ENCODE measurements around the gene MRC2.
"Not testable (repeated sequence)": the region's sequence is repeated elsewhere in the genome, so short reads cannot be mapped to it uniquely, and the experiment has no call there.

The MRC2 gene, protein sequence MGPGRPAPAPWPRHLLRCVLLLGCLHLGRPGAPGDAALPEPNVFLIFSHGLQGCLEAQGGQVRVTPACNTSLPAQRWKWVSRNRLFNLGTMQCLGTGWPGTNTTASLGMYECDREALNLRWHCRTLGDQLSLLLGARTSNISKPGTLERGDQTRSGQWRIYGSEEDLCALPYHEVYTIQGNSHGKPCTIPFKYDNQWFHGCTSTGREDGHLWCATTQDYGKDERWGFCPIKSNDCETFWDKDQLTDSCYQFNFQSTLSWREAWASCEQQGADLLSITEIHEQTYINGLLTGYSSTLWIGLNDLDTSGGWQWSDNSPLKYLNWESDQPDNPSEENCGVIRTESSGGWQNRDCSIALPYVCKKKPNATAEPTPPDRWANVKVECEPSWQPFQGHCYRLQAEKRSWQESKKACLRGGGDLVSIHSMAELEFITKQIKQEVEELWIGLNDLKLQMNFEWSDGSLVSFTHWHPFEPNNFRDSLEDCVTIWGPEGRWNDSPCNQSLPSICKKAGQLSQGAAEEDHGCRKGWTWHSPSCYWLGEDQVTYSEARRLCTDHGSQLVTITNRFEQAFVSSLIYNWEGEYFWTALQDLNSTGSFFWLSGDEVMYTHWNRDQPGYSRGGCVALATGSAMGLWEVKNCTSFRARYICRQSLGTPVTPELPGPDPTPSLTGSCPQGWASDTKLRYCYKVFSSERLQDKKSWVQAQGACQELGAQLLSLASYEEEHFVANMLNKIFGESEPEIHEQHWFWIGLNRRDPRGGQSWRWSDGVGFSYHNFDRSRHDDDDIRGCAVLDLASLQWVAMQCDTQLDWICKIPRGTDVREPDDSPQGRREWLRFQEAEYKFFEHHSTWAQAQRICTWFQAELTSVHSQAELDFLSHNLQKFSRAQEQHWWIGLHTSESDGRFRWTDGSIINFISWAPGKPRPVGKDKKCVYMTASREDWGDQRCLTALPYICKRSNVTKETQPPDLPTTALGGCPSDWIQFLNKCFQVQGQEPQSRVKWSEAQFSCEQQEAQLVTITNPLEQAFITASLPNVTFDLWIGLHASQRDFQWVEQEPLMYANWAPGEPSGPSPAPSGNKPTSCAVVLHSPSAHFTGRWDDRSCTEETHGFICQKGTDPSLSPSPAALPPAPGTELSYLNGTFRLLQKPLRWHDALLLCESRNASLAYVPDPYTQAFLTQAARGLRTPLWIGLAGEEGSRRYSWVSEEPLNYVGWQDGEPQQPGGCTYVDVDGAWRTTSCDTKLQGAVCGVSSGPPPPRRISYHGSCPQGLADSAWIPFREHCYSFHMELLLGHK (N-terminal part only)

DNA sequence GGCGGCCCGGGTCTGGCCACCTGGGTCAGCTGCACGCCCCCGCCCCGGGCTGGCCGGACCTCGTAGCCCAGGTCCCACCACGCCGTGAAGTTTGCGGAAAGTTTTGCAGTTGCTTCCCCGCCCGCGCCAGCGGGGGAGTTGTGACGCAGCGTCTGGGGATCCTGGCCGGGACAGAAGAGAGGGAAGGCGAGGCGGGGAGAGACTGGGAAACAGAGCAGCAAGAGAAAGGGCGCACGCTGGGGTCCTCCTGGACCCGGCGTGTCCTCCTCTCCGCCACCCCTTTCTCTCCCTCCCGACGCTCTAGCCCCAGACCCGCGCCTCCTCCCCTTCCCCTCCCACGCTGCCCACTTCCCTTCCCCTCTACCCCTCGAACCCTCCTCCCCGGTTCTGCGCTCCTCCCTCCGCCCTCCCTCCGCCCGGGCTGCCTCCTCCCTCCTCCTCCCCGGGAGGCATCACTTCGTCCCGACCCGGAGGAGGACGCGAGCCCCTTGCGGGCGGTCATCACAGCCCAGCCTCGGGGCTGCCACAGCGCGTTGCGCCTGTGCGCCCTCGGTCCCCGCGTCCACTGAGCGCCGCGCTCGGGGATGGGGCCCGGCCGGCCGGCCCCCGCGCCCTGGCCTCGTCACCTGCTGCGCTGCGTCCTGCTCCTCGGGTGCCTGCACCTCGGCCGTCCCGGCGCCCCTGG, at the start of gene MRC2:
Gene MRC2 (plus strand): TSS at position 452 of the 685 bp plus-strand sequence. CDS start 133 bp downstream, at position 585.
- DNase-seq: peak; percentile 53

DNA sequence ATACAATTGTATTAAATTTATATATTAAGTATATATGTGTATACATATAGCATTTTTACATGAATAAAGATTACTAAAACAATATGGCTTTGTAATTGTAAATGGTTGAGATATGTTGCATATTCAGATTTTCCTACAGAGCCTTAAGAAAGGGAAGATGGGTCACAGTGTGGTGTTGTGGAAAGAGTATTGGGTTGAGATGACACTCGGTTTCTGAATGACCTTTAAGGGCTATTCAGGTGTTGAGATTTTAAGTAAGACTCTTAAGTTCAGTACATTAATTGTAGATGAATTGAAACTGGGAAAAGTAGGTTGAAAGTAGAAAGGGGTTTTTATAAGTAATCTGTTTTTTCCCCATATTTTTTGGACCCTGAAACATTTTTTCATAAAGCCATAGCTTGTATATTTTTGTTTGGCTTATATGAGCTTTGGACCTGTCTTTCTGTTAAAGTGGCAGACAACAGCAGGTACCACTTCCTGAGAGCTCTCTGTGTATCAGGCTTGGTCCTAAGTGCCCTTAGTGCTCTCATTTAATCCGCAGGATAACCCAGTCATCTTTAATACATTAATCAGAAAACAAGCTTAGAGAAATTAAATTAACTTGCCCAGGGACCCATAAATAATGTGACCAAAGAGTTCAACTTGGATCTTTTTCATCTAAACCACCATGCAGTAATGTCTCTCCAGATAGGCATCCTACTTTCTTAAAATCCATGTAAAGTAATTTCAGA, 48.5 kb upstream of the MRC2 start:
- DNase-seq: no peak

DNA sequence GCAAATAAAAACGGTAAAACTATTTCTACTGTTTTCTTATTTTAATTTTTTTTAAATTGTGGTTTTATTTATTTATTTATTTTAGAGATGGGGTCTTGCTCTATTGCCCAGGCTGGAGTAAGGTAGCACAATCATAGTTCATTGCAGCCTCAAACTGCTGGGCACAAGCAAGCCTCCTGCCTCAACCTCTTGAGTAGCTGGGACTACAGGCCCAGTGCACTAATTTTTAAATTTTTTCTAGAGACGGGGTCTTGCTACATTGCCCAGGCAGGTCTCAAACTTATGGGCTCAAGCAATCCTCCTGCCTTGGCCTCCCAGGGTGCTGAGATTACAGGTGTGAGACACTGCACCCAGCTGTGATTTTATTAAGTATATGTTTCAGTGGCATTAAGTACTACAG, 46.5 kb upstream of the MRC2 start:
- DNase-seq: no peak

DNA sequence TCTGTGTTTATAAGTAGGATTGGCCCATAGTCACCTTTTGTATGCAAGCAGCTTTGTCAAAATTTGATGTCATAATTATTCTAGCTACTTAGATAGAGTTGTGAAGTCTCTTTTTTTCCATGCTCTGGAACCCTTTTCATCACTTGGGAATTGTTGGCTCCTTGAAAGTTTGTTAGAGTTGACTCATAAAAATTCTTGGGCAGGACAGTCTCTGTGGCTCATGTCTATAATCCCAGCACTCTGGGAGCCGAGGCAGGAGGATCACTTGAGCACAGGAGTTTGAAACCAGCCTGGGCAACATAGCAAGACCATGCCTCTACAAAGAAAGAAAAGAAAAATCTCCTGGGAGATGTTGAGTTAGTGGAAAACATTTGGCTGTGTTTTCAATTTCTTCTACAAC, 45.7 kb upstream of the MRC2 start:
- DNase-seq: no peak

DNA sequence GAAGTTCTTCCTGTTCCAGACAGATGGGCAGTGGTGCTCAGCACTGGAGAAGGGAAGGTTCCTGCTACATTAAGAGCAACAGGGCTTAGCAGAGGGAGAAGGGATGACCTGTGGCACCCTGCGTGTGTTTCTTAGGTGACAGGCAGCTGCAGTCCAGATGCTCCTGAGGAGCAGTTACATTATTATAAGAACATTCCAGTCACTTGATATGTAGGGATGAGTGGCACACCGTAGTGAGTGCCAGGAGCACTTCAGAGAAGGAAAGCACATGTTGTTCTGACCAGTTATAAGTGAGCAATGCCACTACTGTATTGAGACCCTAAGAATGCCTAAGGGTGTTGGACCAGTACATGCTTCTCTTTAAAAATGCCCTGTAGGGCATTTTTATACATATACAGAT, 39.9 kb upstream of the MRC2 start:
- no peak for DNase-seq

DNA sequence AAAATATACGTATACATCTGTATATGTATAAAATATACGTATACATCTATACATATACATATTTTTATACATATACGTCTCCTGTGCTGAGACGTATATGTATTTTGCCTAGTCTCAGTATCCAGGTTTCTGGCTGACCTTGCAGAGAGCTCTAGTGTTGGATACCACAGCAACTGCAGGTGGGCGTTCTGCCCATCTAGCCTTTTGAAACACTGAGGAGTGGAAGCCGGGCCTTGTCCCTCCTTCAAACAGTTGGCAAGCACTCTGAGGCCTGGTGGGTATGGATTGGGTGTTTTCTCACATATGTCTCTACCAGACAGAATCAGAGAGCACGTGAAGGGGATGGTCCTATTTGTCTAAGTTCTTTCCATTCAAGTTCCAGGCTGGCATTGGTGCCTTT, 39.4 kb upstream of the MRC2 start:
- DNase-seq: no peak

DNA sequence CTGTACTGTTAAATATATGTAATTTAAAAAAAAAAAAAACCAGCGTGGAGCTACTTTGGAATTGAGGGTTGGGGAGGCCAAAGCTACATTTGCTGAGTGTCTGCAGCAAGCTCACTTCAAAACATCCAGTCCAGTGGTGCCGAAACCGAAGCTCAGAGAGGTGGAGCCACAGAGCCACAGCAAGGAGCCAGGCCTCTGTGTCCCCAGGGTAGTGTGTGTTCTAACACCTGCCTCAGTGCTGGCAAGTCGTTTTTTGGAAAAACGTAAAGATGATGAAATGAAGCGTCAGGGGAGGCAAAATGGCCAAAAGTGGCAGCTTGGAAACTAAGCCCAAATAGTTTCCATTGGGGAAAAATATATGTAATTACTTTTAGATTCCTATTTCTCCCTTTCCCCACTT, 36.1 kb upstream of the MRC2 start:
- no peak for DNase-seq

DNA sequence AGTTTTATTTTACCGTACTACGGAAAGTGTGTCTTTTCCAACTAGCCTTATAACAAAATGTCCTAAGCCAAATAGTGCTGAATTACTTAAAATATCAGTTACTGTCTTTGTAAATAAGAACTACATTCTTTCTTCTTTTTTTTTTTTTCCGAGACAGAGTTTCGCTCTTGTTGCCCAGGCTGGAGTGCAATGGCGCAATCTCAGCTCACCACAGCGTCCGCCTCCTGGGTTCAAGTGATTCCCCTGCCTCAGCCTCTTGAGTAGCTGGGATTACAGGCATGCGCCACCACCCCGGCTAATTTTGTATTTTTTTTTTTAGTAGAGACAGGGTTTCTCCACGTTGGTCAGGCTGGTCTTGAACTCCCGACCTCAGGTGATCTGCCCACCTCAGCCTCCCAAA, 35.6 kb upstream of the MRC2 start:
- not testable (repeated sequence) for DNase-seq

DNA sequence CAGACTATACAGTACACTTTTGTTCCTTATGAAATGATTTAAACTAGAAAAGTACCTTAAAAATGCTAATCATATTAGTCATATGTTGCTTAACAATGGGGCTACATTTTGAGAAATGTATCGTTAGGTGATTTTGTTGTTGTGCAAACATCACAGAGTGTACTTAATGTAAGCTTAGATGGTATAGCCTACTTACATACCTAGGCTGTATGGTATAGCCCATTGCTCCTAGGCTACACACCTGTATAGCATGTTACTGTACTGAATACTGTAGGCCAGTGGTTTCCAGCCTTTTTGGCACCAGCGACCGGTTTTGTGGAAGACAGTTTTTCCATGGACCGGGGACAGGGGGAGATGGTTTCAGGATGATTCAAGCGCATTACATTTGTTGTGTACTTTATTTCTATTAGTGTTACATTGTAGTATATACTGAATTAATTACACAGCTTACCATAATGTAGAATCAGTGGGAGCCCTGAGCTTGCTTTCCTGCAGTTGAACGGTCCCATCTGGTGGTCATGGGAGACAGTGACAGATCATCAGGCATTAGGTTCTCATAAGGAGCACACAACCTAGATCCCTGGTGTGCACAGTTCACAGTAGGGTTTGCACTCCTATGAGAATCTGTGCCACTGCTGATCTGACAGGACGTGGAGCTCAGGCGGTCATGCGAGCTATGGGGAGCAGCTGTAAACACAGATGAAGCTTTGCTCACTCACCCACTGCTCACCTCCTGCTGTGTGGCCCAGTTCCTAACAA, 35.0 kb upstream of the MRC2 start:
- no peak for DNase-seq

DNA sequence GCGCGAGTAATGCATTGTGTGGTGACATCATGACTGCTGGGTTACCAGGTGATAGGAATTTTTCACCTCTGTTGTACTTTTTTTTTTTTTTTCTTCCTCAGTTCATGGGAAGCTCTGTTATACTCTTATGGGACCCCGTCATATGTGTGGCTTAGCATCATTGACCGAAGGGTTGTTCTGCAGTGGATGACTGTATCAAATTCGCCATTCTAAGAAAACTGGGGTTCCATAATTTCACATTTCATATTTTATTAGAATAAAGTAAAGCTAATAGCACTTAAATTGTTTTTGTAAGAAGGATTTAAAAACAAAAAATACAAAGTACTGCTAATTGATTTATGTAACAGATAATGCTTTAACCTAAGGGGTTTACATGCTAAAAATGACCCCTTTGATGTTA, 32.0 kb upstream of the MRC2 start:
- no peak for DNase-seq

DNA sequence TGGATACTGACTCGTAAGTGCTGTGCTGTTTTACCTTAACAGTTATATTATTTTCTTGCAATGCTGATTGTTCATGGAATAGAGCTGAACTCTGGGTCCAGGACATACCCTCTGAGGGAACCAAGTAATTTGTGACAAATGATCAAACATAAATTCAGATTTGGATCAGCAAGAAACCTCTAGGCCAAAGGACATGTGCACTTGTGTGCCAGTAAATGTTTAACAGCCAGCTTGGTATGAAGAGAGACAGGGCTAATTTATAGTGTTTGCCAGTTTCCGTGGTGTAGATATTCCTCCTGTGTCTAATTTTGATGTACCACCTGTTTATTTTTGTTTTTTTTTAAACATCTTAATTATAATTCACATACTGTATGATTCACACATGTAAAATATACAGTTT, 30.8 kb upstream of the MRC2 start:
- no peak for DNase-seq

DNA sequence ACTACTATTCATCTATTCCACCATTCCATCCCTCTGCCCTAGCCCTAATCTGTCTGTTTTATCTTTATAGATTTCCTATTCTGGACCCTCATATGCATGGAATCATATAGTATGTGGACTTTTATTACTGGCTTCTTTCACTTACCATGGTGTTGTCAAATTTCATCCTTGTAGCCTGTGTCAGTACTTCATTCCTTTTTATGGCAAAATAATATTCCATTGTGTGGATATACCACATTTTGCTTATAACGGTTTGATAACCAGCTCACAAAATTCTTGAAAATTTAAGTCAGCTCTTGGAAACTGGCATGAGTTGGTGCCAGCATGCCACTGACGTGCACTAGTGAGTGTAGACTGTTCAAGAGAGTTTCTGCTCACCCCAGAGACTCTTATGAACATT, 30.3 kb upstream of the MRC2 start:
- no peak for DNase-seq

DNA sequence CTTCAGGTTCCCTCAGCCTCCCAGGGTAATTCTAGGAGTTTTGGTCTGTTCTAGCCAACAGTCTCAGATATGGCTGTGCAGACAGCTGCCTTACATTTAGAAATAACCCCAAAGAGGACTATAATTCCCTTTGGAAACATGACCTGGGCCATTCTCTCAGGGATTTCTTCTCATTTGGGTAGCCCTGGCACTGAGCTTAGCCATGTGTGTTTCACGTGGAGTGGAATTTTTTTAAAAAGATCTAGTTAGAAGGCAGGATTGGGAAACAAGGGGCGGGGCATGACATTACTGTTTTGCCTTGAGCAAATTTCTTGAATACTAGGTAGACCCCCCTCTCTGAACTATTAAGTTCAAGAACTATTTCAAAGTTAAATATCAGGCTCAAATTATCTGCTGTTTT, 29.6 kb upstream of the MRC2 start:
- no peak for DNase-seq

DNA sequence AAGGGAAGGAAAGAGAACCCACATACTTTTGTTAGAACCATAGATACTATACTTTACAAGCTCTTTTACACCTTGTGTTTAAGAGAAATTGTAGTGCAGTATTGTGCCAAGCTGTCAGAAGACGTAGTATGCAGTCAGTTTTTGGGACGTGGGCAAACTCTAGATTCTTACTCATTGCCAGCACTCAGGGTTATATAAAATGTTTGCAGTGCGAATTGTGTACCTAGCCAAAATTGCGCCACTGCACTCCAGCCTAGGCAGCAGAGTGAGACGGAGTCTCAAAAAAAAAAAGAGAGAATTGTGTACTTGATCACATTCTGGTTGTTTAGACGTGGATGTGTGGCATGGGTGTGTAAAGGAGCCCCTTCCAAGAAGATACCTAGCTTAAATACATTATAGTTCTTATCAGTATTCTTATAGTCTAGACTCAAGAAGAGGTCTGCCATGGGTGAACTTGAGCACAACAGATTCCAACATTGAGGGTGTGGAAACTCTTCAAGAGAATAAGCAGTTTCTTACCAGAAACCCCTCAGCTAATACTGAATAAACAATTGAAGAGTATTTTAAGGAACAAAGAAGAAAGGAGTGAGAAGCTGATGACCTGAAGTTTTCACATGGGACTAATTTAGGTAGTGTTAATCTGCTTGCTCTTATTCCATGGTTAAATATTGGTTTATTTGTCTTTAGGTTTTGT, 27.4 kb upstream of the MRC2 start:
- DNase-seq: no peak

DNA sequence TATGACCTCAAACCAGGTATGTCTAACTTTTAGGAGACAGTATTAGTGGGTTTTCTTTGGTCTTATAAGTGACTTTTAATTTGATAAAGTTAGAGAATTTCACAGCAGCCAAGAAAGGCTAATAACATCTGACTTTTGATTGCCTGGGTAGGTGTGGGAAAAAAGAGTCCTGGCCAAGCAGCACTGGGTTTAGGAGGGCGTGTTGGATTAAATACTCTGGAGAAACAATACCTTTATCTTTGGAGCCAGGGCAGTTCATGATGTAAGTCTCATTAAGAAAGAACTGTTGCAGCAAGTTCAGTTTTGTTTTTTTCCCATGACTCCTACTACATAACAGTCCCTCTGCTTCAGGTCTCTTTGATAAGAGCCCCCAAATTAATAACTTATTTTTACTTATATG, 26.7 kb upstream of the MRC2 start:
- no peak for DNase-seq

DNA sequence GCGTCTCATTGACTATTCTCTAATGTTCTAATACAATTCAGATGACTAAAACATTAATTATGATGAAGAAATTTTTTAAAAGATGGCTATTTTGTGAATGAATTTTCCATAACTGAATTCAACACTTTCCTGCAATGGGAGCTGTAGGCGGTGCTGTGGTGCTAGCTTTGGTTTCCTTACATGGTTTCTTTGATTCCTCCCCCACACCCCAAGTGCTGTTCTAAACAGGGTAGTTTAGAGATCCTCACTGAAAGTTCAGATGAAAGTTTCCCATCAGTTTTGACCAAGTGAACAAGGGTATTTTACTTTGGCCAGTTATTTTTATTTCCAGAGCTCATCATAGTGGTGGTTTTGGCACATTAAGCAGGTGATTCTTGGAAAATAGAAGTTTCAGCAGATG, 26.0 kb upstream of the MRC2 start:
- no peak for DNase-seq

DNA sequence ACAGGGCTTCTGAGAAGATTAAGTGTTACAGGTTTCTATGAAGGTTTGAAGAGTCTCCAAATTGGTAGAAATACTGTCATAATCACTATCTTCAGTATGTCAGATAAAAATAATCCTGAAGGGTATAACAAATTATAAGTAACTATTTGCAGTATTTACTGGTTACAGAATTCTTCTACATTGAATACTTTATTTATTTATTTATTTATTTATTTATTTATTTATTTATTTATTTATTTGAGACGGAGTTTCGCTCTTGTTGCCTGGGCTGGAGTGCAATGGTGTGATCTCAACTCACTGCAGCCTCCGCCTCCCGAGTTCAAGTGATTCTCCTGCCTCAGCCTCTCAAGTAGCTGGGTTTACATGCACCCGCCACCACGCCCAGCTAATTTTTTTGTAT, 23.7 kb upstream of the MRC2 start:
- DNase-seq: not testable (repeated sequence)

DNA sequence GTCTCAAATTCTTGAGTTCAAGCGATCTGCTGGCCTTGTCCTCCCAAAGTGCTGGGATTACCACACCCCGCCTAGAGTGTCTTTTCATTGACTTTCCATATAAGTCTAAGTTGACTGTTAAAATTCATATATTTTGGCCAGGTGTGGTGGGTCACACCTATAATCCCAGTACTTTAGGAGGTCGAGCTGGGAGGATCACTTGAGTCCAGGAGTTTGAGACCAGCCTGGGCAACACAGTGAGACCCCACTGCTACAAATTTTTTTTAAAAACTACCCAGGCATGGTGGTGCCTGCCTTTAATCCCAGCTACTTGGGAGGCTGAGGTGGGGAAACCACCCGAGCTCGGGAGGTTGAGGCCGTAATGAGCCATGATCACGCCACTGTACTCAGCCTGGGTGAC, 21.9 kb upstream of the MRC2 start:
- no peak for DNase-seq

DNA sequence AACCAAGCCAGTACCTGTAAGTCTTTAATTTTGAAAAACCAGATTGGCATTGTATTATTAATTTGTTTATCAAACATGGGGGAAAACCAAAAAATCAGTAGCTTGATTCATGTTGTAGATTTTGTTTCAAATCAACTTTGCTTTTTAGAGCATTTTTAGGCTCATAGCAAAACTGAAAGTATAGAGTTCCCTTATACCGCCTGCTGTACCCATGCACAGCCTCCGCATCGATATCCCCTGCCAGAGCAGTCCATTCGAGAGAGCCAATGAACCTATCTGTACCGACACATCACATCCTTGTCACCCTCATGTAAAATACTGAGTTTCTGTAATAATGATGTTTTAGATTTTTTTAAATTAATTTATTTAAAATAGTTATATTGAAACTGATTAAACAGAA, 16.2 kb upstream of the MRC2 start:
- DNase-seq: peak; percentile 68

DNA sequence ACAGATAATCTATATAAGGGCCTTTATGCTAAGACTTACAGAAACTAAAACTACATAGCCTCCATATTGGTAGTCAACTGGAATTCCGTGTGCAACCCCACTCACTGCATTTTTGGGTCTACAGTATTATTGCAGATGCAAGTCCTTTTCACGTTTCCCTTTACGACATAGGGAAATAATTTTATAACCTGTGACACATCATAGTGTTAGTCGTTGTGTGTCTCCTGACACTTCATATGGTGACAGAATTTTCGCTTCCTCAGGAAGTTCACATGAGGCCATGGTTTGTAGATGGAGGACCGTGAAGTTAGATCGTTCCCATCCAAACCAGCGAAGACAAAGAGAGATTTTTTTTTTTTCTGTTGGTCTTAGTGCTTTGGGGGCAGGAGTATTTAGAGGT, 15.7 kb upstream of the MRC2 start:
- peak; percentile 84 for DNase-seq

DNA sequence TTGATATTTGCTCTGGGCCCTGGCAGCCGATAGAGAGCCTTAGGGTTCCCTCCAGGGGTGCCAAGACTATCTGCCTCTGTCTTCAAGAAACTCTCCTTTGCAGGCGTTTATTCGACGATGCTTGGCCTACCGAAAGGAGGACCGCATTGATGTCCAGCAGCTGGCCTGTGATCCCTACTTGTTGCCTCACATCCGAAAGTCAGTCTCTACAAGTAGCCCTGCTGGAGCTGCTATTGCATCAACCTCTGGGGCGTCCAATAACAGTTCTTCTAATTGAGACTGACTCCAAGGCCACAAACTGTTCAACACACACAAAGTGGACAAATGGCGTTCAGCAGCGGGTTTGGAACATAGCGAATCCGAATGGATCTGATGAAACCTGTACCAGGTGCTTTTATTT, 15.2 kb upstream of the MRC2 start:
- not testable (repeated sequence) for DNase-seq
